ENCODE data around the gene KIRREL1.

Gene KIRREL1

GRCh38 chr1:158077411-158078256 lies 84.2 kb downstream of the KIRREL1 start:
- no peak overlapping the region for H3K27ac Mint-ChIP-seq
- no peaks in the 10 kb centered on the region for H3K36me3 Mint-ChIP-seq (ENCODE audit: low read depth)
- no peaks in the 10 kb centered on the region for H3K9me3 Mint-ChIP-seq
- H3K4me3 Mint-ChIP-seq = no peak overlapping the region
- H3K4me1 Mint-ChIP-seq (ENCODE audit: low read depth) = no peaks in the 10 kb centered on the region
- peaks cover 3% of the 10 kb centered on the region for H3K27me3 Mint-ChIP-seq (ENCODE audit: low read depth)

GRCh38 chr1:158078569-158079080 lies 85.2 kb downstream of the KIRREL1 start:
- Mint-ChIP-seq H3K4me1 (ENCODE audit: low read depth) (no peaks in the 10 kb centered on the region), H3K4me3 (no peak overlapping the region), H3K27ac (no peak overlapping the region), H3K36me3 (ENCODE audit: low read depth) (no peaks in the 10 kb centered on the region), H3K9me3 (no peaks in the 10 kb centered on the region), H3K27me3 (ENCODE audit: low read depth) (peaks cover 3% of the 10 kb centered on the region)

GRCh38 chr1:158080066-158080465 lies 86.6 kb downstream of the KIRREL1 start:
- Mint-ChIP-seq H3K4me3 (no peak overlapping the region), H3K27ac (no peak overlapping the region), H3K4me1 (ENCODE audit: low read depth) (no peaks in the 10 kb centered on the region), H3K36me3 (ENCODE audit: low read depth) (no peaks in the 10 kb centered on the region), H3K9me3 (no peaks in the 10 kb centered on the region), H3K27me3 (ENCODE audit: low read depth) (peaks cover 3% of the 10 kb centered on the region)

- Mint-ChIP-seq H3K27me3 (ENCODE audit: low read depth) (peaks cover 3% of the 10 kb centered on the region), H3K27ac (no peak overlapping the region), H3K4me1 (ENCODE audit: low read depth) (no peaks in the 10 kb centered on the region), H3K4me3 (no peak overlapping the region), H3K9me3 (no peaks in the 10 kb centered on the region), H3K36me3 (ENCODE audit: low read depth) (no peaks in the 10 kb centered on the region)
Observed at GRCh38 chr1:158084336-158084735, 90.9 kb downstream of the KIRREL1 start.

GRCh38 chr1:158084747-158085146 lies 91.3 kb downstream of the KIRREL1 start:
- H3K27me3 Mint-ChIP-seq (ENCODE audit: low read depth) = peaks cover 3% of the 10 kb centered on the region
- H3K9me3 Mint-ChIP-seq = no peaks in the 10 kb centered on the region
- no peaks in the 10 kb centered on the region for H3K36me3 Mint-ChIP-seq (ENCODE audit: low read depth)
- H3K4me1 Mint-ChIP-seq (ENCODE audit: low read depth) = no peaks in the 10 kb centered on the region
- H3K27ac Mint-ChIP-seq = no peak overlapping the region
- H3K4me3 Mint-ChIP-seq = no peak overlapping the region

GRCh38 chr1:158087320-158087927 lies 94.0 kb downstream of the KIRREL1 start:
- Mint-ChIP-seq H3K27me3 (ENCODE audit: low read depth) (no peaks in the 10 kb centered on the region), H3K27ac (no peak overlapping the region), H3K9me3 (no peaks in the 10 kb centered on the region), H3K4me1 (ENCODE audit: low read depth) (no peaks in the 10 kb centered on the region), H3K4me3 (no peak overlapping the region), H3K36me3 (ENCODE audit: low read depth) (no peaks in the 10 kb centered on the region)

GRCh38 chr1:158089476-158089875 lies 96.0 kb downstream of the KIRREL1 start:
- Mint-ChIP-seq H3K4me3 (no peak overlapping the region), H3K36me3 (ENCODE audit: low read depth) (no peaks in the 10 kb centered on the region), H3K4me1 (ENCODE audit: low read depth) (no peaks in the 10 kb centered on the region), H3K9me3 (no peaks in the 10 kb centered on the region), H3K27me3 (ENCODE audit: low read depth) (no peaks in the 10 kb centered on the region), H3K27ac (no peak overlapping the region)

- no peaks in the 10 kb centered on the region for H3K9me3 Mint-ChIP-seq
- H3K36me3 Mint-ChIP-seq (ENCODE audit: low read depth) = no peaks in the 10 kb centered on the region
- no peaks in the 10 kb centered on the region for H3K4me1 Mint-ChIP-seq (ENCODE audit: low read depth)
- H3K4me3 Mint-ChIP-seq = no peak overlapping the region
- no peak overlapping the region for H3K27ac Mint-ChIP-seq
- H3K27me3 Mint-ChIP-seq (ENCODE audit: low read depth) = no peaks in the 10 kb centered on the region
Observed at GRCh38 chr1:158089925-158090637, 96.6 kb downstream of the KIRREL1 start.

GRCh38 chr1:158093376-158093775 lies 99.9 kb downstream of the KIRREL1 start:
- H3K36me3 Mint-ChIP-seq (ENCODE audit: low read depth) = no peaks in the 10 kb centered on the region
- no peaks in the 10 kb centered on the region for H3K27me3 Mint-ChIP-seq (ENCODE audit: low read depth)
- no peaks in the 10 kb centered on the region for H3K4me1 Mint-ChIP-seq (ENCODE audit: low read depth)
- H3K4me3 Mint-ChIP-seq = no peak overlapping the region
- H3K27ac Mint-ChIP-seq = no peak overlapping the region
- H3K9me3 Mint-ChIP-seq = no peaks in the 10 kb centered on the region

- Mint-ChIP-seq H3K9me3 (no peaks in the 10 kb centered on the region), H3K27ac (no peak overlapping the region), H3K27me3 (ENCODE audit: low read depth) (no peaks in the 10 kb centered on the region), H3K4me1 (ENCODE audit: low read depth) (no peaks in the 10 kb centered on the region), H3K4me3 (no peak overlapping the region), H3K36me3 (ENCODE audit: low read depth) (no peaks in the 10 kb centered on the region)
Observed at GRCh38 chr1:158094571-158094970, 101.1 kb downstream of the KIRREL1 start.

- Mint-ChIP-seq H3K27me3 (ENCODE audit: low read depth) (no peaks in the 10 kb centered on the region), H3K9me3 (no peaks in the 10 kb centered on the region), H3K4me3 (no peak overlapping the region), H3K27ac (no peak overlapping the region), H3K4me1 (ENCODE audit: low read depth) (no peaks in the 10 kb centered on the region), H3K36me3 (ENCODE audit: low read depth) (no peaks in the 10 kb centered on the region)
Observed at GRCh38 chr1:158095737-158096335, 102.4 kb downstream of the KIRREL1 start.

- Mint-ChIP-seq H3K9me3 (no peaks in the 10 kb centered on the region), H3K4me3 (no peak overlapping the region), H3K27me3 (ENCODE audit: low read depth) (no peaks in the 10 kb centered on the region), H3K27ac (no peak overlapping the region), H3K4me1 (ENCODE audit: low read depth) (peaks cover 5% of the 10 kb centered on the region), H3K36me3 (ENCODE audit: low read depth) (no peaks in the 10 kb centered on the region)
Observed at GRCh38 chr1:158098256-158098655, 104.8 kb downstream of the KIRREL1 start.

- Mint-ChIP-seq H3K9me3 (no peaks in the 10 kb centered on the region), H3K4me1 (ENCODE audit: low read depth) (peaks cover 5% of the 10 kb centered on the region)
Observed at GRCh38 chr1:158099185-158099584, 105.7 kb downstream of the KIRREL1 start.

GRCh38 chr1:158100498-158100897 lies 107.1 kb downstream of the KIRREL1 start:
- H3K4me3 Mint-ChIP-seq = no peak overlapping the region
- H3K9me3 Mint-ChIP-seq = no peaks in the 10 kb centered on the region
- peaks cover 6% of the 10 kb centered on the region for H3K27me3 Mint-ChIP-seq (ENCODE audit: low read depth)
- H3K4me1 Mint-ChIP-seq (ENCODE audit: low read depth) = peaks cover 5% of the 10 kb centered on the region
- no peaks in the 10 kb centered on the region for H3K36me3 Mint-ChIP-seq (ENCODE audit: low read depth)
- no peak overlapping the region for H3K27ac Mint-ChIP-seq

More at GRCh38 chr1:158099185-158099584, 105.7 kb downstream of the KIRREL1 start:
- Mint-ChIP-seq H3K4me3 (no peak overlapping the region), H3K36me3 (ENCODE audit: low read depth) (no peaks in the 10 kb centered on the region), H3K27me3 (ENCODE audit: low read depth) (no peaks in the 10 kb centered on the region), H3K27ac (no peak overlapping the region)

Measured in T-helper 1 cell treated with Interleukin-12 subunit alpha and Interleukin-12 subunit beta and Interleukin-4 antibody, amounts not matched to agents 30 μg/mL and 1 μg/mL, for 36 hours (primary cell).